Ovary (tissue), 9 donors: ENCODE measurements around the gene DAB1. TPM values are rescaled to one million over a fixed set of nuclear protein-coding genes. Genes with fewer than 3 reads are reported as not detected.

Source experiments
- DNase-seq, 5 donors: peaks; one replicate each; pipeline ENCODE4 v3.0.0-alpha.2; 2019 to 2020
- H3K27ac ChIP-seq, 2 donors: fragments of 200-600 bp; one replicate each; pipeline versions ENCODE4 v1.5.1 to v1.8.0; 2019 to 2022
- H3K27me3 ChIP-seq: fragments of 200-600 bp; one replicate; pipeline ENCODE4 v1.8.0; 2022
- H3K36me3 ChIP-seq: fragments of 200-600 bp; sonication (generic); one replicate; pipeline ENCODE4 v1.5.1; 2019
- H3K4me1 ChIP-seq: one replicate; pipeline ENCODE4 v1.8.1; 2013; ENCODE audit warnings: mild to moderate bottlenecking, moderate library complexity; ENCODE audit not compliant: insufficient read depth
- H3K4me3 ChIP-seq: fragments of 200-600 bp; sonication (generic); one replicate; pipeline ENCODE4 v1.5.1; 2017
- H3K9me3 ChIP-seq, 2 donors: fragments of 200-600 bp in 1 of 2; sonication (generic) in 1 of 2; one replicate each; pipeline versions ENCODE4 v1.5.1 to v1.8.1; 2013 to 2019; ENCODE audit warnings: mild to moderate bottlenecking in 1 of 2, moderate library complexity in 1 of 2
- EP300 ChIP-seq: sonication (generic); formaldehyde crosslinking; IDR thresholded peaks from one replicate; pipeline ENCODE4 v1.6.1; 2017; ENCODE audit warnings: antibody characterized with exemption
- POLR2A ChIP-seq: fragments of 450-650 bp; IDR thresholded peaks from one replicate; pipeline ENCODE4 v1.6.1; 2017; ENCODE audit warnings: antibody characterized with exemption, mild to moderate bottlenecking, moderate library complexity
- WGBS, 3 donors: extraction: QIAGEN DNeasy Blood & Tissue Kit in 1 of 3; methylation state at CpG; one replicate each; pipeline versions ENCODE4 v1.1.5 to v1.1.7; 2013 to 2017; 5-methylcytosine and 5-hydroxymethylcytosine counted together
- intact Hi-C, 4 donors: fragments of 100-400 bp; cut with DNase I; formaldehyde crosslinking; loops; one replicate each; pipeline versions ENCODE4 v1.11.0 to v1.15.1; 2022 to 2023
- polyA plus RNA-seq, 2 donors: library from polyadenylated mRNA; stranded (reverse); fragments of 200-250 nt in 1 of 2; fragments of 350-450 nt in 1 of 2; fragmentation: Illumina TruSeq in 1 of 2; extraction: RNeasy Lipid Tissue Mini Kit (QIAGEN cat#74804) in 1 of 2; gene quantifications; one replicate each; pipeline ENCODE4 v1.2.3, GENCODE V29; 2013 to 2014
- total RNA-seq, 7 donors: library from RNA; depleted of rRNA in 2 of 7; stranded (reverse); fragments of >200 nt in 2 of 7; fragmentation: NEBNext Ultra II Directional in 3 of 7; extraction: Animal tissue kit (Norgen Biotek cat#: 25700) in 3 of 7; gene quantifications; one replicate each; pipeline versions ENCODE4 v1.1.0 to v1.2.4, GENCODE V29; 2016 to 2023
- TF ChIP-seq, protein P1 (sequence below), 3 donors: fragments of 450-650 bp in 2 of 3; fragments of 200-600 bp in 1 of 3; IDR thresholded peaks; one replicate each; pipeline versions ENCODE4 v1.5.1 to v1.8.0; 2016 to 2022; ENCODE audit warnings: antibody characterized with exemption in 3 of 3, mild to moderate bottlenecking in 1 of 3
- donor health status: DM: no; HTN: no; CAD: no; lungs with moderate emphysema.
- donor health status: DM: no; HTN: no; CAD: no.
- donor health status: Bipolar disorder and iron deficiency.
- donor health status: DM: yes; HTN: yes; CAD: no.
- donor health status: DM: no; HTN: no; CAD: no.
- donor health status: DM: yes; HTN: yes; CAD: no.

DAB1 gene
- total and polyA plus RNA-seq, 9 donors = 0.22 to 5.5 (median 0.77) TPM

DNA sequence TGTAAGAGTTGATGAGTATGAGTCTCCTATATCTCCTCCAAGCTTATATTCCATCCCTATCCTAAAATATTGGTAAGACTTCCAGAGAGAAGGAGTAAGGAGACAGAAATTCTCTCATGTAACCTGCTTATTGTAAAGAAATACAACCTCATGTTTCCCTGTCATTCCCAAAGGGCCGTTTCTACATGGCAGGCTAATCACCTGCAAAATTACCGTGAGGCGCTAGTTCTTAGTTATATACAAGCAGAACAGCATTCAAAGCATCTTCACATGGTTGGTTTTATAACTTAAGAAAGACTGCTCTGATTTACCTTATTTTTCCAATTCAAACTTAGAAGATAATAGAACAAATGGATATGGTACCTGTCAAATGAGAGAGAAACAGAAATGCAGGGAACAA, 42.9 kb downstream of the DAB1 start:
- WGBS, 3 donors = 77 to 87% (median 82%) methylated on average over 3 of the region's 3 CpGs
- Histone ChIP-seq H3K4me1 (no peaks in the 10 kb centered on the region), H3K4me3 (no peak overlapping the region), H3K27ac (no peak overlapping the region), H3K36me3 (no peaks in the 10 kb centered on the region), H3K9me3 (no peaks in the 10 kb centered on the region), H3K27me3 (no peaks in the 10 kb centered on the region)
- TF ChIP-seq, protein P1, sequence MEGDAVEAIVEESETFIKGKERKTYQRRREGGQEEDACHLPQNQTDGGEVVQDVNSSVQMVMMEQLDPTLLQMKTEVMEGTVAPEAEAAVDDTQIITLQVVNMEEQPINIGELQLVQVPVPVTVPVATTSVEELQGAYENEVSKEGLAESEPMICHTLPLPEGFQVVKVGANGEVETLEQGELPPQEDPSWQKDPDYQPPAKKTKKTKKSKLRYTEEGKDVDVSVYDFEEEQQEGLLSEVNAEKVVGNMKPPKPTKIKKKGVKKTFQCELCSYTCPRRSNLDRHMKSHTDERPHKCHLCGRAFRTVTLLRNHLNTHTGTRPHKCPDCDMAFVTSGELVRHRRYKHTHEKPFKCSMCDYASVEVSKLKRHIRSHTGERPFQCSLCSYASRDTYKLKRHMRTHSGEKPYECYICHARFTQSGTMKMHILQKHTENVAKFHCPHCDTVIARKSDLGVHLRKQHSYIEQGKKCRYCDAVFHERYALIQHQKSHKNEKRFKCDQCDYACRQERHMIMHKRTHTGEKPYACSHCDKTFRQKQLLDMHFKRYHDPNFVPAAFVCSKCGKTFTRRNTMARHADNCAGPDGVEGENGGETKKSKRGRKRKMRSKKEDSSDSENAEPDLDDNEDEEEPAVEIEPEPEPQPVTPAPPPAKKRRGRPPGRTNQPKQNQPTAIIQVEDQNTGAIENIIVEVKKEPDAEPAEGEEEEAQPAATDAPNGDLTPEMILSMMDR (IDR thresholded peaks at IDR 0.05) = no peak
- TF ChIP-seq POLR2A = no peak
- no peak for TF ChIP-seq EP300
- intact Hi-C loops = no loop called here
- DNase-seq = no peak

DNA sequence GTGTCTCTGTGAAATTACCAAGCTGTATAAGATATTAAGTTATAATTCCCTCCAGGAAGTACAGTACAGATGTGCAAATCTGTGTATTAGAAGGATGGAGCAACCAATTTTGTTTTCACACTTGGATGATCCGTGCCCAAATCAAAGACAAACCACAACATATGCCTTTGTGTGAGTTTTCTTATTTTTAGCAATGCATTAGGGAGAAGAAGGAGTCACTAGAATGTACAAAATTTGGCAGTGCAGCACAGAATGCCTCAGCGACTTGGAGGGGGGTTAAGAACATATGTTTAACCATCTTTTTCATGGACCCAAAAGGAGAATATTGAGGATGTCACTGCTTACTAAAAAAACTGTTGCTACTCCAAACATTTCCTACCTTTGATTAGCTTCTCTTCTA, 45.3 kb downstream of the DAB1 start:
- Histone ChIP-seq H3K9me3 (no peaks in the 10 kb centered on the region), H3K36me3 (no peaks in the 10 kb centered on the region), H3K27ac (no peak overlapping the region), H3K4me1 (no peaks in the 10 kb centered on the region), H3K27me3 (no peaks in the 10 kb centered on the region), H3K4me3 (no peak overlapping the region)
- DNase-seq = no peak
- intact Hi-C loops = no loop called here
- TF ChIP-seq, protein P1 (IDR thresholded peaks at IDR 0.05) = no peak
- no peak for TF ChIP-seq POLR2A
- 67 to 73% (median 71%) methylated on average over 2 of the region's 2 CpGs for WGBS, 3 donors

DNA sequence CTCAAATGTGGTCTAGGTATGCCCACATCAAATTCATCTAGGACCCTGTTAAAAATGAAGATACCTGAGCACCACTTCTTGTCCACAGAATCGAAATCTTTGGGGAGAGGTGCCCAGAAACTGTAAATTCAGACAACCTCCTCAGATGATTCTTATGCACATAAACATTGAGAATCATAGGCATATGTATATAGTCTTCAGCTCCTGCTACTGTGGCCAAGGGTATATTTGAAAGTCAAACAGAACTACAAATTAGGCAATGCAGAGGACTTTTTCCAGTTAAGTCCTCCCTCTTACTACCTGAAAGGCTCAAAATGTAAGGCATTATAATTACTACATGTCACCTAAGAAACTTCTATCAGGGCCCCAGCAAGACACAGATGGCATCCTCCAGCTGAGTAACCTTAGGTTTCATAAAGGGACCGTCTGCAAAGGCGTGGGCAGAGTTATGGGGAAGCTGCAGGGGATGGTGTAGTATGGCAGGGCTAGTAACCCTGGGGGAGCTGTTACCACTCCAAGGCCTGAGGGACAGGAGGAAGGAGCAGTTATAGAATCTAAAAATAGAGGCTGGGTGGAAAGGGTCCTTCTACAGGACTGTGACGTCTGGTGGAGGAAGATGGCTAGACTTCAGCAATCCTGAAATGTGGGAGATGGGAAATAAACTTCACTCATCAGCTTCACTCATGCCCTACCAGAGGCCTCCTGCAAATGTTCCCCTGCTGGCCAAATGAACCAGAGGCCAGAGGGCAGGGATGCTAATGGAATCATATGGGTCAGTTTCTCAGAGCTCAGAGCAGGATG, 46.3 kb downstream of the DAB1 start:
- WGBS, 3 donors = 58 to 80% (median 74%) methylated on average over 4 of the region's 4 CpGs
- no peaks in the 10 kb centered on the region for H3K27me3 ChIP-seq

DNA sequence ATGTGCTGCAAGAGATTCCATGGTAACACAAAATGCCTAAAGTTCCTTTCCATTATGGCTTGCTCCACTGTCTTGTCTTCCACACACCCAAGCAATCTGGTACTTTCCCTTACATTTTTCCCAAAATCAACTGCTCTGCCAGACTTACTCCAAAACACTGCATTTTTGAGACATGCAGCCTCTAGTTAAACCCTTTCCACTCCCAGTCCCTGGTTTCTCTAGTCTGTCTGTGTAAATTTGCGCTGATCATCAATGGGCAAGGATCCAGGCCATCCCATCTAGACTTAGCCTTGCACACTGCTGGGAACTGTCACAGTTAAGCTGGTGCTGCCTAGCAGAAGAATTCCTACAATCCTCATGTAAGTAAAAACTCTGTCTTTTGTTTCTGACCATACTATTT, 47.8 kb downstream of the DAB1 start:
- Histone ChIP-seq H3K9me3 (no peaks in the 10 kb centered on the region), H3K27me3 (no peaks in the 10 kb centered on the region), H3K27ac (no peak overlapping the region), H3K36me3 (no peaks in the 10 kb centered on the region), H3K4me1 (no peaks in the 10 kb centered on the region), H3K4me3 (no peak overlapping the region)
- 31 to 47% (median 33%) methylated on average over 1 of the region's 1 CpG for WGBS, 3 donors
- no peak for DNase-seq
- TF ChIP-seq, protein P1 (IDR thresholded peaks at IDR 0.05) = no peak
- no peak for TF ChIP-seq POLR2A
- no peak for TF ChIP-seq EP300
- intact Hi-C loops = no loop called here

More for the DNA sequence above, 46.3 kb downstream of the DAB1 start:
- no peaks in the 10 kb centered on the region for H3K9me3 ChIP-seq
- no peak overlapping the region for H3K4me3 ChIP-seq
- DNase-seq = no peak
- no peaks in the 10 kb centered on the region for H3K36me3 ChIP-seq
- H3K27ac ChIP-seq = no peak overlapping the region
- no peaks in the 10 kb centered on the region for H3K4me1 ChIP-seq
- no peak for TF ChIP-seq POLR2A
- no peak for TF ChIP-seq EP300
- TF ChIP-seq, protein P1 (IDR thresholded peaks at IDR 0.05) = no peak
- intact Hi-C loops = no loop called here
